Measurements from ENCODE around the gene KHDRBS1.

Gene KHDRBS1

GRCh38 chr1:32013386-32014198, at the start of gene KHDRBS1:
Gene KHDRBS1, plus strand, starts transcription at chr1:32013868. Its CDS starts 128 bp downstream, at chr1:32013996.
- H3K36me3 Mint-ChIP-seq = no peaks in the 10 kb centered on the region
- H3K4me1 Mint-ChIP-seq (ENCODE audit: low read depth) = peaks cover 29% of the 10 kb centered on the region
- H3K9me3 Mint-ChIP-seq (ENCODE audit: low read depth) = no peaks in the 10 kb centered on the region

GRCh38 chr1:31970873-31971272, 42.8 kb upstream of the KHDRBS1 start:
- no peak overlapping the region for H3K27ac Mint-ChIP-seq
- H3K4me1 Mint-ChIP-seq (ENCODE audit: low read depth) = no peaks in the 10 kb centered on the region
- H3K9me3 Mint-ChIP-seq (ENCODE audit: low read depth) = no peaks in the 10 kb centered on the region
- no peaks in the 10 kb centered on the region for H3K27me3 Mint-ChIP-seq
- no peak overlapping the region for H3K4me3 Mint-ChIP-seq
- no peaks in the 10 kb centered on the region for H3K36me3 Mint-ChIP-seq

More at GRCh38 chr1:32013386-32014198, at the start of gene KHDRBS1:
- Mint-ChIP-seq H3K27ac (peak within 1 kb of the TSS; percentile 96), H3K27me3 (no peaks in the 10 kb centered on the region), H3K4me3 (peak within 1 kb of the TSS; percentile 94)

GRCh38 chr1:31976401-31976800, 37.3 kb upstream of the KHDRBS1 start:
- no peak overlapping the region for H3K27ac Mint-ChIP-seq
- H3K27me3 Mint-ChIP-seq = no peaks in the 10 kb centered on the region
- H3K9me3 Mint-ChIP-seq (ENCODE audit: low read depth) = no peaks in the 10 kb centered on the region
- no peaks in the 10 kb centered on the region for H3K36me3 Mint-ChIP-seq
- H3K4me1 Mint-ChIP-seq (ENCODE audit: low read depth) = peaks cover 12% of the 10 kb centered on the region
- H3K4me3 Mint-ChIP-seq = no peak overlapping the region

GRCh38 chr1:31977385-31978131, 36.1 kb upstream of the KHDRBS1 start:
- Mint-ChIP-seq H3K27ac (no peak overlapping the region), H3K9me3 (ENCODE audit: low read depth) (no peaks in the 10 kb centered on the region), H3K27me3 (no peaks in the 10 kb centered on the region), H3K36me3 (no peaks in the 10 kb centered on the region), H3K4me3 (no peak overlapping the region), H3K4me1 (ENCODE audit: low read depth) (peaks cover 22% of the 10 kb centered on the region)

- H3K27ac Mint-ChIP-seq = no peak overlapping the region
- H3K27me3 Mint-ChIP-seq = no peaks in the 10 kb centered on the region
- H3K4me1 Mint-ChIP-seq (ENCODE audit: low read depth) = peaks cover 33% of the 10 kb centered on the region
- no peaks in the 10 kb centered on the region for H3K9me3 Mint-ChIP-seq (ENCODE audit: low read depth)
- H3K36me3 Mint-ChIP-seq = no peaks in the 10 kb centered on the region
- no peak overlapping the region for H3K4me3 Mint-ChIP-seq
Observed at GRCh38 chr1:31978843-31979400, 34.7 kb upstream of the KHDRBS1 start.

- H3K4me3 Mint-ChIP-seq = peak overlapping the region; percentile 33
- H3K9me3 Mint-ChIP-seq (ENCODE audit: low read depth) = no peaks in the 10 kb centered on the region
- H3K36me3 Mint-ChIP-seq = no peaks in the 10 kb centered on the region
- no peaks in the 10 kb centered on the region for H3K27me3 Mint-ChIP-seq
- H3K27ac Mint-ChIP-seq = peak overlapping the region; percentile 66
- H3K4me1 Mint-ChIP-seq (ENCODE audit: low read depth) = peaks cover 47% of the 10 kb centered on the region
Observed at GRCh38 chr1:31980835-31981455, 32.7 kb upstream of the KHDRBS1 start.

GRCh38 chr1:31981456-31981839, 32.2 kb upstream of the KHDRBS1 start:
- H3K27ac Mint-ChIP-seq = peak overlapping the region; percentile 62
- H3K27me3 Mint-ChIP-seq = no peaks in the 10 kb centered on the region
- H3K4me1 Mint-ChIP-seq (ENCODE audit: low read depth) = peaks cover 47% of the 10 kb centered on the region
- no peaks in the 10 kb centered on the region for H3K9me3 Mint-ChIP-seq (ENCODE audit: low read depth)
- H3K4me3 Mint-ChIP-seq = peak overlapping the region; percentile 33
- H3K36me3 Mint-ChIP-seq = no peaks in the 10 kb centered on the region

- H3K4me3 Mint-ChIP-seq = peak overlapping the region; percentile 33
- H3K27ac Mint-ChIP-seq = peak overlapping the region; percentile 62
- H3K9me3 Mint-ChIP-seq (ENCODE audit: low read depth) = no peaks in the 10 kb centered on the region
- H3K27me3 Mint-ChIP-seq = no peaks in the 10 kb centered on the region
- H3K4me1 Mint-ChIP-seq (ENCODE audit: low read depth) = peaks cover 49% of the 10 kb centered on the region
- H3K36me3 Mint-ChIP-seq = no peaks in the 10 kb centered on the region
Observed at GRCh38 chr1:31981972-31982371, 31.7 kb upstream of the KHDRBS1 start.

GRCh38 chr1:31984419-31985347, 29.0 kb upstream of the KHDRBS1 start:
- H3K36me3 Mint-ChIP-seq = no peaks in the 10 kb centered on the region
- H3K4me3 Mint-ChIP-seq = peak overlapping the region; percentile 40
- H3K9me3 Mint-ChIP-seq (ENCODE audit: low read depth) = no peaks in the 10 kb centered on the region
- H3K4me1 Mint-ChIP-seq (ENCODE audit: low read depth) = peaks cover 52% of the 10 kb centered on the region
- H3K27ac Mint-ChIP-seq = peak overlapping the region; percentile 92
- H3K27me3 Mint-ChIP-seq = no peaks in the 10 kb centered on the region

GRCh38 chr1:31985430-31985829, 28.2 kb upstream of the KHDRBS1 start:
- H3K4me3 Mint-ChIP-seq = peak overlapping the region; percentile 40
- no peaks in the 10 kb centered on the region for H3K9me3 Mint-ChIP-seq (ENCODE audit: low read depth)
- H3K27ac Mint-ChIP-seq = peak overlapping the region; percentile 92
- H3K27me3 Mint-ChIP-seq = no peaks in the 10 kb centered on the region
- H3K36me3 Mint-ChIP-seq = no peaks in the 10 kb centered on the region
- peaks cover 59% of the 10 kb centered on the region for H3K4me1 Mint-ChIP-seq (ENCODE audit: low read depth)

- Mint-ChIP-seq H3K36me3 (no peaks in the 10 kb centered on the region), H3K27ac (peak overlapping the region; percentile 46), H3K4me3 (no peak overlapping the region), H3K9me3 (ENCODE audit: low read depth) (no peaks in the 10 kb centered on the region), H3K27me3 (no peaks in the 10 kb centered on the region), H3K4me1 (ENCODE audit: low read depth) (peaks cover 49% of the 10 kb centered on the region)
Observed at GRCh38 chr1:31987135-31987619, 26.5 kb upstream of the KHDRBS1 start.

- H3K9me3 Mint-ChIP-seq (ENCODE audit: low read depth) = no peaks in the 10 kb centered on the region
- H3K36me3 Mint-ChIP-seq = no peaks in the 10 kb centered on the region
- no peaks in the 10 kb centered on the region for H3K27me3 Mint-ChIP-seq
- peaks cover 27% of the 10 kb centered on the region for H3K4me1 Mint-ChIP-seq (ENCODE audit: low read depth)
- no peak overlapping the region for H3K27ac Mint-ChIP-seq
- no peak overlapping the region for H3K4me3 Mint-ChIP-seq
Observed at GRCh38 chr1:31989964-31990363, 23.7 kb upstream of the KHDRBS1 start.

- H3K9me3 Mint-ChIP-seq (ENCODE audit: low read depth) = no peaks in the 10 kb centered on the region
- H3K27me3 Mint-ChIP-seq = no peaks in the 10 kb centered on the region
- H3K27ac Mint-ChIP-seq = no peak overlapping the region
- peaks cover 22% of the 10 kb centered on the region for H3K4me1 Mint-ChIP-seq (ENCODE audit: low read depth)
- no peaks in the 10 kb centered on the region for H3K36me3 Mint-ChIP-seq
- no peak overlapping the region for H3K4me3 Mint-ChIP-seq
Observed at GRCh38 chr1:31991182-31991581, 22.5 kb upstream of the KHDRBS1 start.

- H3K4me3 Mint-ChIP-seq = no peak overlapping the region
- peaks cover 10% of the 10 kb centered on the region for H3K4me1 Mint-ChIP-seq (ENCODE audit: low read depth)
- H3K9me3 Mint-ChIP-seq (ENCODE audit: low read depth) = no peaks in the 10 kb centered on the region
- no peak overlapping the region for H3K27ac Mint-ChIP-seq
- no peaks in the 10 kb centered on the region for H3K27me3 Mint-ChIP-seq
- H3K36me3 Mint-ChIP-seq = no peaks in the 10 kb centered on the region
Observed at GRCh38 chr1:31995263-31995662, 18.4 kb upstream of the KHDRBS1 start.

Measured in activated naive CD8-positive, alpha-beta T cell (primary cell).